NCI-H460 (cell line): Measurements from ENCODE around the gene CCDC181. TPM values are rescaled to one million over a fixed set of nuclear protein-coding genes. Genes with fewer than 3 reads are reported as not detected.

Experiments
- small RNA-seq, 2 experiments: library from RNA; depleted of rRNA; stranded (forward); fragments of <200 nt; gene quantifications; one replicate each; pipeline ENCODE3, GENCODE V24; 2014
- total RNA-seq: library from RNA; depleted of rRNA; stranded (reverse); fragments of >200 nt; shearing (Covaris generic); gene quantifications from 2 replicates; pipeline ENCODE4 v1.2.3, GENCODE V29; 2014; rRNA removed

Gene CCDC181
- total RNA-seq, 1 experiment from 2014 or later: 0.17 TPM

Small RNA genes within 50 kb of the gene (small RNA-seq; reads per million reads assigned to genes)
- 0 reads per million in 2 experiments for gene AL021068.2

Other genes starting within 250 kb of the CCDC181 start
- 25.9 and 28.1 TPM in 2 replicates for gene NME7, start 59.7 kb downstream of the CCDC181 start, total RNA-seq
- gene BLZF1, start 59.3 kb downstream of the CCDC181 start, total RNA-seq: 39.4 and 40.2 TPM in 2 replicates
- gene SLC19A2, start 58.5 kb upstream of the CCDC181 start, total RNA-seq: 20.3 and 23.1 TPM in 2 replicates
- gene F5, start 159.0 kb upstream of the CCDC181 start, total RNA-seq: not detected in 2 replicates
- gene SELP, start 202.7 kb upstream of the CCDC181 start, total RNA-seq: not detected in 2 replicates